WTC11 (cell line): ENCODE results near the gene CENPB. TPM values are rescaled to one million over a fixed set of nuclear protein-coding genes. Genes with fewer than 3 reads are reported as not detected.

Experiments
- ATAC-seq: fragments of 200-7000 bp; cut with Tn5 transposase; 2 replicates; pipeline ENCODE4 v1.10.0; 2021; ENCODE audit warnings: mild to moderate bottlenecking, moderate library complexity
- CTCF ChIA-PET: fragments of 300-600 bp; sonication (Branson Sonifier 250); formaldehyde crosslinking; loops from one replicate; lab custom pipeline; 2021; ENCODE audit warnings: antibody characterized with exemption; lab: Charles Lee
- POLR2A ChIA-PET: fragments of 350-600 bp; sonication (Branson Sonifier 250); formaldehyde crosslinking; loops from one replicate; lab custom pipeline; 2021; ENCODE audit warnings: antibody characterized with exemption; lab: Charles Lee
- DNase-seq: peaks from one replicate; pipeline ENCODE4 v3.0.0; 2021; ENCODE audit warnings: low spot score
- H3K27ac Mint-ChIP-seq: 2 replicates; pipeline ENCODE4 v1.8.0; 2021; ENCODE audit warnings: mixed read lengths
- H3K27me3 Mint-ChIP-seq: 2 replicates; pipeline ENCODE4 v1.8.0; 2021; ENCODE audit warnings: low read depth, mild to moderate bottlenecking, moderate library complexity, mixed read lengths
- H3K36me3 Mint-ChIP-seq: 2 replicates; pipeline ENCODE4 v1.8.0; 2021; ENCODE audit warnings: mixed read lengths
- H3K4me1 Mint-ChIP-seq: 2 replicates; pipeline ENCODE4 v1.8.0; 2022; ENCODE audit warnings: mixed read lengths
- H3K4me3 Mint-ChIP-seq: 2 replicates; pipeline ENCODE4 v1.8.0; 2021; ENCODE audit warnings: mild to moderate bottlenecking, moderate library complexity, mixed read lengths
- H3K9me3 Mint-ChIP-seq: 2 replicates; pipeline ENCODE4 v1.8.0; 2021; ENCODE audit warnings: mixed read lengths
- ATF1 ChIP-seq: sonication (generic); formaldehyde crosslinking; IDR thresholded peaks from 2 replicates; pipeline ENCODE4 v1.8.1; 2023; ENCODE audit warnings: mild to moderate bottlenecking, moderate library complexity, missing genetic modification reagents
- ESRRA ChIP-seq: sonication (generic); formaldehyde crosslinking; IDR thresholded peaks from 2 replicates; pipeline ENCODE4 v1.8.1; 2022; ENCODE audit warnings: mild to moderate bottlenecking, missing genetic modification reagents, borderline replicate concordance
- FOXJ3 ChIP-seq: sonication (generic); formaldehyde crosslinking; IDR thresholded peaks from 2 replicates; pipeline ENCODE4 v1.9.0; 2021; ENCODE audit warnings: missing genetic modification reagents, mild to moderate bottlenecking, borderline replicate concordance
- FOXP1 ChIP-seq: sonication (generic); formaldehyde crosslinking; IDR thresholded peaks from 2 replicates; pipeline ENCODE4 v1.8.0; 2022; ENCODE audit warnings: missing genetic modification reagents, mild to moderate bottlenecking, moderate library complexity, borderline replicate concordance
- GRHL2 ChIP-seq: fragments of 250-450 bp; sonication (Bioruptor Pico); IDR thresholded peaks from 2 replicates; pipeline ENCODE4 v1.8.0; 2022; ENCODE audit warnings: mild to moderate bottlenecking, moderate library complexity; ENCODE audit not compliant: insufficient replicate concordance, severe bottlenecking
- IRF2 ChIP-seq: sonication (generic); formaldehyde crosslinking; IDR thresholded peaks from 2 replicates; pipeline ENCODE4 v1.8.0; 2022; ENCODE audit warnings: low read depth, missing genetic modification reagents, borderline replicate concordance
- KAT7 ChIP-seq: sonication (generic); formaldehyde crosslinking; IDR thresholded peaks from 2 replicates; pipeline ENCODE4 v1.8.1; 2023; ENCODE audit warnings: missing genetic modification reagents, mild to moderate bottlenecking, borderline replicate concordance
- MXD4 ChIP-seq: fragments of 250-450 bp; sonication (Bioruptor Pico); IDR thresholded peaks from 2 replicates; pipeline ENCODE4 v1.8.0; 2021; ENCODE audit warnings: mild to moderate bottlenecking, moderate library complexity, borderline replicate concordance
- MYBL2 ChIP-seq: sonication (generic); formaldehyde crosslinking; IDR thresholded peaks from 2 replicates; pipeline ENCODE4 v1.8.1; 2023; ENCODE audit warnings: mild to moderate bottlenecking, moderate library complexity, missing genetic modification reagents
- NR2C2 ChIP-seq: sonication (generic); formaldehyde crosslinking; IDR thresholded peaks from 2 replicates; pipeline ENCODE4 v1.8.0; 2022; ENCODE audit warnings: mild to moderate bottlenecking, missing genetic modification reagents
- SMAD3 ChIP-seq: sonication (generic); formaldehyde crosslinking; IDR thresholded peaks from 2 replicates; pipeline ENCODE4 v1.8.0; 2022; ENCODE audit warnings: missing genetic modification reagents, mild to moderate bottlenecking, borderline replicate concordance
- SMAD4 ChIP-seq: sonication (generic); formaldehyde crosslinking; IDR thresholded peaks from 2 replicates; pipeline ENCODE4 v1.8.0; 2022; ENCODE audit warnings: mild to moderate bottlenecking, missing genetic modification reagents
- TEAD1 ChIP-seq: sonication (generic); formaldehyde crosslinking; IDR thresholded peaks from 2 replicates; pipeline ENCODE4 v1.8.0; 2022; ENCODE audit warnings: mild to moderate bottlenecking, missing genetic modification reagents
- ZNF121 ChIP-seq: sonication (generic); formaldehyde crosslinking; IDR thresholded peaks from 2 replicates; pipeline ENCODE4 v1.8.0; 2023; ENCODE audit warnings: missing genetic modification reagents
- ZNF423 ChIP-seq: fragments of 250-450 bp; sonication (Bioruptor Pico); IDR thresholded peaks from 2 replicates; pipeline ENCODE4 v2.1.2; 2022; ENCODE audit warnings: mild to moderate bottlenecking, moderate library complexity
- total RNA-seq: library from RNA; stranded (reverse); gene quantifications from 3 replicates; pipeline ENCODE4 v1.2.3, GENCODE V29; 2021
- TF ChIP-seq, protein P1 (sequence below): sonication (generic); formaldehyde crosslinking; IDR thresholded peaks from 2 replicates; pipeline ENCODE4 v1.8.0; 2023; ENCODE audit warnings: mild to moderate bottlenecking, missing genetic modification reagents
- TF ChIP-seq, protein P2 (sequence below): sonication (generic); formaldehyde crosslinking; IDR thresholded peaks from 2 replicates; pipeline ENCODE4 v1.8.1; 2022; ENCODE audit warnings: mild to moderate bottlenecking, missing genetic modification reagents, moderate library complexity, borderline replicate concordance
- TF ChIP-seq, protein P3 (sequence below): sonication (generic); formaldehyde crosslinking; IDR thresholded peaks from 2 replicates; pipeline ENCODE4 v1.8.0; 2022; ENCODE audit warnings: mild to moderate bottlenecking, missing genetic modification reagents
- TF ChIP-seq, protein P4 (sequence below): fragments of 250-450 bp; sonication (Bioruptor Pico); IDR thresholded peaks from 2 replicates; pipeline ENCODE4 v1.9.0; 2021; ENCODE audit warnings: mild to moderate bottlenecking
- TF ChIP-seq, protein P5 (sequence below): sonication (generic); formaldehyde crosslinking; IDR thresholded peaks from 2 replicates; pipeline ENCODE4 v1.8.1; 2023; ENCODE audit warnings: mild to moderate bottlenecking, missing genetic modification reagents
- TF ChIP-seq, protein P6 (sequence below): fragments of 250-450 bp; sonication (Bioruptor Pico); IDR thresholded peaks from 2 replicates; pipeline ENCODE4 v1.9.0; 2021; ENCODE audit warnings: moderate library complexity, mild to moderate bottlenecking, inconsistent platforms, borderline replicate concordance

The CENPB gene
- total RNA-seq, 1 experiment from 2014 or later = 58.7 TPM

DNA sequence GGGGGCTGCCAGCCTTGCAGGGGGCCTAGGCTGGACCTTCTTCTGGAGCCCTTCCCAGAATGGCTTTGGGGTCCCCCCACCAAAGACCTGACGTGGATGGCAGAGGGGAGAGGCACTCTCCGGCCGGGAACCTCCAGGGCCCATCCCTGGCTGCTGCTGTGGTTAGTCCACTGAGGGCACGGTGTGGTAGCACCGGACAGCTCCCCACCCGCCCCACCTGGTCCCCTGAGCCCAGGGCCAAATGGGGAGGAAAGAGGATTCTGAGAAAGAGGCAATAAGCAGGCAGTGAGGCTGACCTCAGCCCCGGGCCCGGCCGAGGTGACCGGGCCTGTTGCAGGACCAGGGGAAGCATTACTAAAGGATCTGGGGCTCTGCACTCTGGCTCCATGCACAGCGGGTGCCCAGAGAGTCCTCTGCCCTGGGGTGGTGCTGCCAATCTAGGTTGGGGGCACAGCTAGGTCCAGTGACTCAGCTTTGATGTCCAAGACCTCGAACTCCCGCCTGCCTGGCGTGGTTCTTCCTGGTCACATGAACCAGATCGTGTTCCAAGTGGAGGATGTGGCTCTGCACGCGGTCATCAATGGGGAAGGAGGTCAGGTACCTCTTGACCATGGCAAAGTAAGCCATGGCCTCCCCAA, 2.2 kb downstream of the CENPB start (continued):
- TF ChIP-seq, protein P1, sequence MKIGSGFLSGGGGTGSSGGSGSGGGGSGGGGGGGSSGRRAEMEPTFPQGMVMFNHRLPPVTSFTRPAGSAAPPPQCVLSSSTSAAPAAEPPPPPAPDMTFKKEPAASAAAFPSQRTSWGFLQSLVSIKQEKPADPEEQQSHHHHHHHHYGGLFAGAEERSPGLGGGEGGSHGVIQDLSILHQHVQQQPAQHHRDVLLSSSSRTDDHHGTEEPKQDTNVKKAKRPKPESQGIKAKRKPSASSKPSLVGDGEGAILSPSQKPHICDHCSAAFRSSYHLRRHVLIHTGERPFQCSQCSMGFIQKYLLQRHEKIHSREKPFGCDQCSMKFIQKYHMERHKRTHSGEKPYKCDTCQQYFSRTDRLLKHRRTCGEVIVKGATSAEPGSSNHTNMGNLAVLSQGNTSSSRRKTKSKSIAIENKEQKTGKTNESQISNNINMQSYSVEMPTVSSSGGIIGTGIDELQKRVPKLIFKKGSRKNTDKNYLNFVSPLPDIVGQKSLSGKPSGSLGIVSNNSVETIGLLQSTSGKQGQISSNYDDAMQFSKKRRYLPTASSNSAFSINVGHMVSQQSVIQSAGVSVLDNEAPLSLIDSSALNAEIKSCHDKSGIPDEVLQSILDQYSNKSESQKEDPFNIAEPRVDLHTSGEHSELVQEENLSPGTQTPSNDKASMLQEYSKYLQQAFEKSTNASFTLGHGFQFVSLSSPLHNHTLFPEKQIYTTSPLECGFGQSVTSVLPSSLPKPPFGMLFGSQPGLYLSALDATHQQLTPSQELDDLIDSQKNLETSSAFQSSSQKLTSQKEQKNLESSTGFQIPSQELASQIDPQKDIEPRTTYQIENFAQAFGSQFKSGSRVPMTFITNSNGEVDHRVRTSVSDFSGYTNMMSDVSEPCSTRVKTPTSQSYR (CRISPR knock-in tag) = no peak
- no peak for TF ChIP-seq MYBL2 (CRISPR knock-in tag)
- TF ChIP-seq NR2C2 (CRISPR knock-in tag) = no peak
- no peak for TF ChIP-seq FOXP1 (CRISPR knock-in tag)
- no peak for TF ChIP-seq MXD4 (CRISPR knock-in tag)
- no peak for TF ChIP-seq SMAD4 (CRISPR knock-in tag)
- TF ChIP-seq ESRRA (CRISPR knock-in tag) = no peak
- TF ChIP-seq, protein P2, sequence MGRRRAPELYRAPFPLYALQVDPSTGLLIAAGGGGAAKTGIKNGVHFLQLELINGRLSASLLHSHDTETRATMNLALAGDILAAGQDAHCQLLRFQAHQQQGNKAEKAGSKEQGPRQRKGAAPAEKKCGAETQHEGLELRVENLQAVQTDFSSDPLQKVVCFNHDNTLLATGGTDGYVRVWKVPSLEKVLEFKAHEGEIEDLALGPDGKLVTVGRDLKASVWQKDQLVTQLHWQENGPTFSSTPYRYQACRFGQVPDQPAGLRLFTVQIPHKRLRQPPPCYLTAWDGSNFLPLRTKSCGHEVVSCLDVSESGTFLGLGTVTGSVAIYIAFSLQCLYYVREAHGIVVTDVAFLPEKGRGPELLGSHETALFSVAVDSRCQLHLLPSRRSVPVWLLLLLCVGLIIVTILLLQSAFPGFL (CRISPR knock-in tag) = no peak

DNA sequence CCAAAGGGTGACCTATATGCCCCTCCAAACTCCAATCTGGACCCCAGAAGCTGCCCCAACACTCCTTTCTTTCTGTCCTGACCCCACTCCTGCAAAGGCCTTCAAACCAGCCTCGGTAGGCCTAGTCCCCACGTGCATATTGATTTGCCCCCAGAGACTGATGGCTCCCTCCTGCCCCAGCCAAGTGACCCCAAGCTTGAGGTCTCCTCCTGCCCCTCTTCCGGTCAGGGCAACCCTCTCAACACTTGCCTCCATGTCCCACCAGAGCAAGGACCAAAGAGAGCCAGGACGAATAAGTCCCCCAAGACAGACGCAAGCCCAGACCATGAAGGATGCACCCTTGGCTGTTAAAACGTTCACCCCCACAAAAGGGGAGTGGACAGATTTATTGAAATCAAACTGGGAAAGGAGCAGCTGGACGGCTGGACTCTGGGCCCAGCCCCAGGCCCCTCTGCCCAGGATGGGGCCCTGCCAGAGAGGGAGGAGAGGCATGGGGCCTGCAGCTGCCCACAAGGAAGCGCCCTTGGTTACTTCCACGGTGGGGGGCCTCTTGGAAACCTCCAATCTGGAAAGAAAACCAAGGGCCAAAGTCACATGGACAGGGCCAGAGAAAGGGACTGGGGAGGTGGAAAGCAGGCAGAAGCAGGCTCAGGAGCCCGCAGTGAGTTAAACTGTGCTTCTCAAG, 2.9 kb downstream of the CENPB start:
- TF ChIP-seq FOXJ3 (CRISPR knock-in tag) = no peak
- no peak for TF ChIP-seq TEAD1 (CRISPR knock-in tag)
- TF ChIP-seq SMAD3 (CRISPR knock-in tag) = no peak
- TF ChIP-seq ZNF423 (CRISPR knock-in tag) = no peak
- TF ChIP-seq, protein P3, sequence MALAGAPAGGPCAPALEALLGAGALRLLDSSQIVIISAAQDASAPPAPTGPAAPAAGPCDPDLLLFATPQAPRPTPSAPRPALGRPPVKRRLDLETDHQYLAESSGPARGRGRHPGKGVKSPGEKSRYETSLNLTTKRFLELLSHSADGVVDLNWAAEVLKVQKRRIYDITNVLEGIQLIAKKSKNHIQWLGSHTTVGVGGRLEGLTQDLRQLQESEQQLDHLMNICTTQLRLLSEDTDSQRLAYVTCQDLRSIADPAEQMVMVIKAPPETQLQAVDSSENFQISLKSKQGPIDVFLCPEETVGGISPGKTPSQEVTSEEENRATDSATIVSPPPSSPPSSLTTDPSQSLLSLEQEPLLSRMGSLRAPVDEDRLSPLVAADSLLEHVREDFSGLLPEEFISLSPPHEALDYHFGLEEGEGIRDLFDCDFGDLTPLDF = no peak
- no peak for TF ChIP-seq KAT7 (CRISPR knock-in tag)
- TF ChIP-seq, protein P4, sequence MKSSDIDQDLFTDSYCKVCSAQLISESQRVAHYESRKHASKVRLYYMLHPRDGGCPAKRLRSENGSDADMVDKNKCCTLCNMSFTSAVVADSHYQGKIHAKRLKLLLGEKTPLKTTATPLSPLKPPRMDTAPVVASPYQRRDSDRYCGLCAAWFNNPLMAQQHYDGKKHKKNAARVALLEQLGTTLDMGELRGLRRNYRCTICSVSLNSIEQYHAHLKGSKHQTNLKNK (CRISPR knock-in tag) = no peak
- TF ChIP-seq, protein P5, sequence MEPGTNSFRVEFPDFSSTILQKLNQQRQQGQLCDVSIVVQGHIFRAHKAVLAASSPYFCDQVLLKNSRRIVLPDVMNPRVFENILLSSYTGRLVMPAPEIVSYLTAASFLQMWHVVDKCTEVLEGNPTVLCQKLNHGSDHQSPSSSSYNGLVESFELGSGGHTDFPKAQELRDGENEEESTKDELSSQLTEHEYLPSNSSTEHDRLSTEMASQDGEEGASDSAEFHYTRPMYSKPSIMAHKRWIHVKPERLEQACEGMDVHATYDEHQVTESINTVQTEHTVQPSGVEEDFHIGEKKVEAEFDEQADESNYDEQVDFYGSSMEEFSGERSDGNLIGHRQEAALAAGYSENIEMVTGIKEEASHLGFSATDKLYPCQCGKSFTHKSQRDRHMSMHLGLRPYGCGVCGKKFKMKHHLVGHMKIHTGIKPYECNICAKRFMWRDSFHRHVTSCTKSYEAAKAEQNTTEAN = no peak
- no peak for TF ChIP-seq GRHL2 (CRISPR knock-in tag)
- TF ChIP-seq, protein P6, sequence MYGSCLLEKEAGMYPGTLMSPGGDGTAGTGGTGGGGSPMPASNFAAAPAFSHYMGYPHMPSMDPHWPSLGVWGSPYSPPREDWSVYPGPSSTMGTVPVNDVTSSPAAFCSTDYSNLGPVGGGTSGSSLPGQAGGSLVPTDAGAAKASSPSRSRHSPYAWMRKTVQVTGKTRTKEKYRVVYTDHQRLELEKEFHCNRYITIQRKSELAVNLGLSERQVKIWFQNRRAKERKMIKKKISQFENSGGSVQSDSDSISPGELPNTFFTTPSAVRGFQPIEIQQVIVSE = no peak
- TF ChIP-seq ZNF121 (CRISPR knock-in tag) = no peak
- no peak for TF ChIP-seq ATF1 (CRISPR knock-in tag)
- TF ChIP-seq IRF2 (CRISPR knock-in tag) = no peak
- POLR2A ChIA-PET = no interaction called here
- CTCF ChIA-PET = interaction anchor here (1.7 to 2.9 kb wide), 3 partner anchors 15 to 67 kb away, joined by 5 to 53 read pairs (median 16); partner anchors contain the start of gene ADISSP
- DNase-seq = no peak
- H3K27me3 Mint-ChIP-seq = peaks cover 38% of the 10 kb centered on the region
- no peak overlapping the region for H3K27ac Mint-ChIP-seq
- H3K36me3 Mint-ChIP-seq = peaks cover 4% of the 10 kb centered on the region; the same call in 1 of the 2 replicates
- H3K4me3 Mint-ChIP-seq = peak overlapping the region; percentile 16; the same call in 1 of the 2 replicates
- H3K9me3 Mint-ChIP-seq = no peaks in the 10 kb centered on the region
- peaks cover 35% of the 10 kb centered on the region for H3K4me1 Mint-ChIP-seq
- ATAC-seq = no peak
